ENCODE data around the gene PCARE. TPM values are rescaled to one million over a fixed set of nuclear protein-coding genes. Genes with fewer than 3 reads are reported as not detected.

Gene PCARE
- total and polyA plus RNA-seq, 2 of the 8 experiments (the other 6 are each of a cell fraction or from before 2014, with no cell fraction given) = not detected

DNA sequence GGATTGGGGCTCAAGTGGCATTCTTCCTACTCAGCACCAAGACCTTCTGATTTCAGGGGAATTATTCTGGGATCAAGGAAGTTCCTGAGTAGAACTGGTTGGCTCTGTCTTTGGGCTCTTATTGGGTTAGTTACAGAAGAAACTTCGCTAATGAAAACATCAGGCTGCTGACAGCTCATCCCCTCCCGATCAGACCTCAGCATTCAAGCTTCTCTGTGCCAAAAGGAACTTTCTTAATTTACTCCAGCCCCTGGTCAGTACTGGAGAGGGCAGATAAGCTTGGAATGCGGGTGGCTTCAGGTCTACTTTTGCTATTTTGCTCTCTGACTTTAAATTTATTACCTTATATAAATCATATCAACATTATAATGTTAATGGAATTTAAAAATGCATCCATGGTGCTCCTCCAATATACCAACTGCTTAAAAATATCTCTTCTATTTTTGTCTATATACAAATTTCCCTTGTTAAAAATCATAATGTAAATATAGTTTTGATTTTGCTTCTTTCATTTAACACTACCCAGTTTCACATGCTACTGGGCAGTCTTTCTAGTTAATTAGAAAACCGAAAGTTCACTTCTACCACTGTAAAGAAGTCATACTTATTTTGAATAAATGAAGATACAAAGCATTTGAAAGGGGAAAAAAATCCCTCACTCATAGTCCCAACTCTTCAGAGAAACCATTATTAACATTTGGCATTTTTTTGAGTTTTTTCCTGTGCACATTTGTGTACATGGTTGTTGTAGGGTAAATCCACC, 34.4 kb downstream of the PCARE start:
- Histone ChIP-seq H3K23me2 (ENCODE audit: low read depth, low read length) (no peaks in the 10 kb centered on the region; the same call in 1 of the 2 replicates), H3K27ac (ENCODE audit: low read depth, low read length) (no peak overlapping the region), H2BK120ac (replicated peaks; ENCODE audit: low read depth, low read length) (no peak overlapping the region), H3K27me3 (replicated peaks in 1 of 4; ENCODE audit: control insufficient read depth in 3 of 4, extremely low read depth in 1 of 4, insufficient read depth in 3 of 4, low read length in 3 of 4) (no peaks in the 10 kb centered on the region; a peak in 1 of 7 replicates), H2BK15ac (ENCODE audit: low read length) (no peak overlapping the region), H2BK20ac (ENCODE audit: low read length) (no peak overlapping the region), H2AK5ac (ENCODE audit: low read depth, low read length) (no peak overlapping the region), H2BK12ac (ENCODE audit: low read depth, low read length) (no peak overlapping the region), H3K4me3 (ENCODE audit: extremely low read depth in 1 of 4, insufficient read depth in 2 of 4, low read depth in 3 of 4, low read length in 4 of 4) (no peak overlapping the region), H3K4me1 (replicated peaks in 1 of 4; ENCODE audit: control insufficient read depth in 3 of 4, insufficient read depth in 4 of 4, low read length in 3 of 4) (no peaks in the 10 kb centered on the region; a peak in 1 of 7 replicates), H3K4me2 (ENCODE audit: insufficient read depth in 1 of 2, low read depth in 2 of 2, low read length in 2 of 2) (no peak overlapping the region), H3K36me3 (ENCODE audit: control insufficient read depth in 2 of 4, insufficient read depth in 4 of 4, low read length in 3 of 4) (no peaks in the 10 kb centered on the region), H2BK5ac (ENCODE audit: low read depth, low read length) (no peak overlapping the region), H3K23ac (ENCODE audit: insufficient read length) (no peak overlapping the region), H3K14ac (ENCODE audit: insufficient read length) (no peak overlapping the region), H4K20me1 (replicated peaks in 1 of 2; ENCODE audit: control insufficient read depth in 1 of 2, insufficient read depth in 2 of 2, low read length in 2 of 2) (no peaks in the 10 kb centered on the region), H2AFZ (ENCODE audit: low read length) (no peak overlapping the region), H3K79me1 (ENCODE audit: low read depth, low read length) (no peaks in the 10 kb centered on the region), H3K18ac (ENCODE audit: extremely low read depth, low read length) (no peak overlapping the region), H3K9ac (replicated peaks in 1 of 4; ENCODE audit: extremely low read depth in 1 of 4, low read depth in 3 of 4, low read length in 3 of 4) (no peak overlapping the region), H3K9me3 (ENCODE audit: insufficient read depth in 2 of 2, low read depth in 1 of 2, low read length in 1 of 2) (no peaks in the 10 kb centered on the region), H4K5ac (ENCODE audit: insufficient read length, low read depth, low read length) (no peak overlapping the region), H4K8ac (ENCODE audit: extremely low read depth, insufficient read depth, low read length) (no peak overlapping the region), H3K56ac (replicated peaks; ENCODE audit: insufficient read length, low read depth, low read length) (no peak overlapping the region), H3K4ac (replicated peaks; ENCODE audit: insufficient read length, low read depth, low read length) (no peak overlapping the region), H3K79me2 (ENCODE audit: control insufficient read depth in 1 of 2, insufficient read depth in 2 of 2, low read length in 2 of 2) (no peaks in the 10 kb centered on the region), H4K91ac (replicated peaks; ENCODE audit: insufficient read length, low read length) (no peak overlapping the region)
- ChIA-PET CTCF (ENCODE audit: partially characterized antibody) (interaction anchor here (1.2 to 1.4 kb wide), 3 partner anchors 11 to 35 kb away, joined by 3 to 5 read pairs (median 3); no protein-coding TSS in a partner anchor), POLR2A (ENCODE audit: partially characterized antibody) (no interaction called here)
- TF ChIP-seq YY1 (IDR thresholded peaks at IDR 0.05; ENCODE audit: low read depth, low read length) = no peak
- no peak for TF ChIP-seq BACH1 (IDR thresholded peaks at IDR 0.05; ENCODE audit: low read length)
- no peak for TF ChIP-seq FOSL1 (IDR thresholded peaks at IDR 0.05; ENCODE audit: insufficient read depth, low read depth, low read length)
- TF ChIP-seq SIRT6 (IDR thresholded peaks at IDR 0.05; ENCODE audit: low read length) = no peak
- TF ChIP-seq SAP30 (IDR thresholded peaks at IDR 0.05; ENCODE audit: insufficient read depth, insufficient replicate concordance, low read length) = no peak
- TF ChIP-seq SUZ12 (IDR thresholded peaks at IDR 0.05; ENCODE audit: low read length) = no peak
- TF ChIP-seq CEBPB (IDR thresholded peaks at IDR 0.05; ENCODE audit: low read depth, low read length) = no peak
- no peak for TF ChIP-seq KDM4A (IDR thresholded peaks at IDR 0.05; ENCODE audit: low read depth, low read length, severe bottlenecking)
- TF ChIP-seq POLR2AphosphoS5 (IDR thresholded peaks at IDR 0.05; ENCODE audit: low read depth, low read length) = no peak
- TF ChIP-seq, protein P1, sequence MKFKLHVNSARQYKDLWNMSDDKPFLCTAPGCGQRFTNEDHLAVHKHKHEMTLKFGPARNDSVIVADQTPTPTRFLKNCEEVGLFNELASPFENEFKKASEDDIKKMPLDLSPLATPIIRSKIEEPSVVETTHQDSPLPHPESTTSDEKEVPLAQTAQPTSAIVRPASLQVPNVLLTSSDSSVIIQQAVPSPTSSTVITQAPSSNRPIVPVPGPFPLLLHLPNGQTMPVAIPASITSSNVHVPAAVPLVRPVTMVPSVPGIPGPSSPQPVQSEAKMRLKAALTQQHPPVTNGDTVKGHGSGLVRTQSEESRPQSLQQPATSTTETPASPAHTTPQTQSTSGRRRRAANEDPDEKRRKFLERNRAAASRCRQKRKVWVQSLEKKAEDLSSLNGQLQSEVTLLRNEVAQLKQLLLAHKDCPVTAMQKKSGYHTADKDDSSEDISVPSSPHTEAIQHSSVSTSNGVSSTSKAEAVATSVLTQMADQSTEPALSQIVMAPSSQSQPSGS (IDR thresholded peaks at IDR 0.05; ENCODE audit: low read length) = no peak
- TF ChIP-seq ASH2L (IDR thresholded peaks at IDR 0.05; ENCODE audit: low read length) = no peak
- FAIRE-seq = no peak
- DNase-seq (ENCODE audit: low read depth in 1 of 2, low spot score in 2 of 2) = no peak
- 87% methylated on average over 4 of the region's 4 CpGs; no CpG with 5 or more reads in 1 of the 2 experiments for WGBS, 2 experiments (ENCODE audit: extremely low coverage in 1 of 2, insufficient coverage in 1 of 2, insufficient read length in 1 of 2, insufficient replicate concordance in 2 of 2, low coverage in 1 of 2, low lambda C conversion rate in 2 of 2, missing lambda C conversion rate in 1 of 2)

Measured in H1 (cell line).